Nephron progenitor cell (in vitro differentiated cells): ENCODE measurements around the gene ZFP28.

ENCODE experiments used
- DNase-seq: peaks from one replicate; pipeline ENCODE4 v3.0.0; 2021
- H3K27ac Mint-ChIP-seq: 2 replicates; pipeline ENCODE4 v1.8.0; 2021; ENCODE audit warnings: mild to moderate bottlenecking, moderate library complexity, mixed read lengths
- H3K27me3 Mint-ChIP-seq: 2 replicates; pipeline ENCODE4 v1.8.0; 2021; ENCODE audit warnings: mild to moderate bottlenecking, low read depth, mixed read lengths; ENCODE audit not compliant: poor library complexity
- H3K36me3 Mint-ChIP-seq: 2 replicates; pipeline ENCODE4 v1.8.0; 2021; ENCODE audit warnings: low read depth, mixed read lengths
- H3K4me1 Mint-ChIP-seq: 2 replicates; pipeline ENCODE4 v1.8.0; 2021; ENCODE audit warnings: mixed read lengths
- H3K4me3 Mint-ChIP-seq: 2 replicates; pipeline ENCODE4 v1.8.0; 2021; ENCODE audit warnings: mild to moderate bottlenecking, moderate library complexity, mixed read lengths
- H3K9me3 Mint-ChIP-seq: 2 replicates; pipeline ENCODE4 v1.8.0; 2021; ENCODE audit warnings: mild to moderate bottlenecking, moderate library complexity, mixed read lengths
- CTCF ChIP-seq: fragments of 200-600 bp; sonication (generic); IDR thresholded peaks from 2 replicates; pipeline ENCODE4 v1.5.0; 2021; ENCODE audit warnings: antibody characterized with exemption

ZFP28 gene

GRCh38 chr19:56538761-56539263 is at the start of gene ZFP28:
Gene ZFP28 (plus strand): TSS chr19:56538948. CDS start chr19:56539019, 71 bp downstream.
- H3K36me3 Mint-ChIP-seq, result peaks cover 53% of the 10 kb centered on the region
- peak; percentile 75 for DNase-seq
- peak within 1 kb of the TSS; percentile 84 for H3K4me3 Mint-ChIP-seq
- peaks cover 90% of the 10 kb centered on the region for H3K9me3 Mint-ChIP-seq
- H3K4me1 Mint-ChIP-seq, result no peaks in the 10 kb centered on the region
- no peaks in the 10 kb centered on the region for H3K27me3 Mint-ChIP-seq
- no peak for TF ChIP-seq CTCF
- H3K27ac Mint-ChIP-seq, result peak within 1 kb of the TSS; percentile 91

GRCh38 chr19:56491399-56491798 is 47.3 kb upstream of the ZFP28 start:
- H3K27ac Mint-ChIP-seq, result no peak overlapping the region
- no peaks in the 10 kb centered on the region for H3K4me1 Mint-ChIP-seq
- no peak overlapping the region for H3K4me3 Mint-ChIP-seq
- TF ChIP-seq CTCF, result no peak
- no peaks in the 10 kb centered on the region for H3K36me3 Mint-ChIP-seq
- H3K27me3 Mint-ChIP-seq, result peaks cover 3% of the 10 kb centered on the region
- peaks cover 81% of the 10 kb centered on the region for H3K9me3 Mint-ChIP-seq
- DNase-seq, result no peak

- peaks cover 54% of the 10 kb centered on the region for H3K9me3 Mint-ChIP-seq
- H3K27ac Mint-ChIP-seq, result no peak overlapping the region
- no peak for DNase-seq
- H3K27me3 Mint-ChIP-seq, result no peaks in the 10 kb centered on the region
- no peak for TF ChIP-seq CTCF
- no peak overlapping the region for H3K4me3 Mint-ChIP-seq
- no peaks in the 10 kb centered on the region for H3K4me1 Mint-ChIP-seq
- H3K36me3 Mint-ChIP-seq, result no peaks in the 10 kb centered on the region
These were observed 34.2 kb upstream of the ZFP28 start for GRCh38 chr19:56504581-56504980.

GRCh38 chr19:56507446-56508289 is 31.1 kb upstream of the ZFP28 start, which contains the start of gene ZNF471:
Gene ZNF471 (plus strand): TSS chr19:56507855. CDS start chr19:56511572, 3,717 bp downstream.
- H3K36me3 Mint-ChIP-seq, result no peaks in the 10 kb centered on the region
- H3K27ac Mint-ChIP-seq, result no peak within 1 kb of the TSS
- TF ChIP-seq CTCF, result no peak
- no peaks in the 10 kb centered on the region for H3K4me1 Mint-ChIP-seq
- peak; percentile 15 for DNase-seq
- peaks cover 32% of the 10 kb centered on the region for H3K9me3 Mint-ChIP-seq
- H3K27me3 Mint-ChIP-seq, result no peaks in the 10 kb centered on the region
- no peak within 1 kb of the TSS for H3K4me3 Mint-ChIP-seq

- TF ChIP-seq CTCF, result no peak
- Mint-ChIP-seq H3K4me1 (no peaks in the 10 kb centered on the region), H3K4me3 (no peak overlapping the region), H3K36me3 (no peaks in the 10 kb centered on the region), H3K9me3 (peaks cover 32% of the 10 kb centered on the region), H3K27me3 (no peaks in the 10 kb centered on the region), H3K27ac (no peak overlapping the region)
- no peak for DNase-seq
These were observed 30.4 kb upstream of the ZFP28 start for GRCh38 chr19:56508290-56508778.
